Measurements from ENCODE around the gene MED25. TPM values are rescaled to one million over a fixed set of nuclear protein-coding genes. Genes with fewer than 3 reads are reported as not detected.

MED25 gene
- total RNA-seq, 1 donor from 2014 or later: 25.0 TPM

GRCh38 chr19:49884109-49884508 lies 66.0 kb downstream of the MED25 start:
- intact Hi-C loops (cut with DNase I): no loop called here
- no peak for DNase-seq (ENCODE audit: extremely low spot score in 2 of 2)
- Histone ChIP-seq H3K9me3 (no peaks in the 10 kb centered on the region), H3K4me1 (peaks cover 3% of the 10 kb centered on the region), H3K27ac (no peak overlapping the region), H3K4me3 (no peak overlapping the region), H3K36me3 (peaks cover 4 to 57% of the 10 kb centered on the region in 2 donors), H3K27me3 (no peaks in the 10 kb centered on the region)
- TF ChIP-seq POLR2A (IDR thresholded peaks at IDR 0.05): no peak
- TF ChIP-seq POLR2AphosphoS5 (IDR thresholded peaks at IDR 0.05; ENCODE audit: insufficient read depth in 1 of 2, low read depth in 1 of 2): no peak
- TF ChIP-seq CTCF (IDR thresholded peaks at IDR 0.05): no peak

DNA sequence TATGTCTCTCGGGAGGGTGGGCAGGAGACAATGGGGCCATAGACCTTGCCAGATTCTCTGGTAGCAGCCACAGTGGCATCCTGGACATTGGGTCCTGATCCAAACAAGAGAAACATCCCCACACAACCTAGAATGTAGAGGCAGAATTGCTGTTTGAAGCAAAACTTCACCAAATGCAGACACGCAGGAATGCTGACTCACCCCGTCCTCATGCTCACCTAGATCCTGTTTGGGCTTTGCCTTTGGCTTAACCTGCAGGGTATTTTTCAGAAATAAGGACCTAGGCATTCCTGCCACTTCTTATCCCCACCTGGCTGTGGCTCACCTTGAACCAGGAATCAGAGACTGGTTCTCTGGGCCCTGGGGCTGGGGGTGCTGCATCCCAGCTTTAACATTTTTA lies 66.7 kb downstream of the MED25 start:
- intact Hi-C loops (cut with DNase I): no loop called here
- no peak for DNase-seq (ENCODE audit: extremely low spot score in 2 of 2)
- H3K9me3 ChIP-seq: no peaks in the 10 kb centered on the region
- H3K4me3 ChIP-seq: no peak overlapping the region
- peaks cover 3% of the 10 kb centered on the region for H3K4me1 ChIP-seq
- TF ChIP-seq POLR2AphosphoS5 (IDR thresholded peaks at IDR 0.05; ENCODE audit: insufficient read depth in 1 of 2, low read depth in 1 of 2) (no peak), POLR2A (IDR thresholded peaks at IDR 0.05) (no peak), CTCF (IDR thresholded peaks at IDR 0.05) (no peak)
- peaks cover 4 to 54% of the 10 kb centered on the region in 2 donors for H3K36me3 ChIP-seq
- H3K27ac ChIP-seq: no peak overlapping the region
- no peaks in the 10 kb centered on the region for H3K27me3 ChIP-seq

Small RNAs within 50 kb of the gene (microRNA-seq; reads per million reads assigned to microRNA genes)
- gene MIR4749 (ENCODE audit: borderline number of aligned reads, borderline replicate concordance) (not detected), gene MIR6799 (ENCODE audit: borderline number of aligned reads, borderline replicate concordance) (not detected), gene MIR6800 (ENCODE audit: borderline number of aligned reads, borderline replicate concordance) (not detected)

Small RNAs within 50 kb of the gene (small RNA-seq; reads per million reads assigned to genes)
- not detected for gene MIR4749
- gene MIR6799: not detected

Other genes with a start within 250 kb of the MED25 start
- gene NOSIP, start 237.7 kb upstream of the MED25 start, total RNA-seq: 72.2 TPM
- 5.4 TPM for gene PRRG2, start 237.0 kb upstream of the MED25 start, total RNA-seq
- gene PRR12, start 227.1 kb upstream of the MED25 start, total RNA-seq: 15.5 TPM
- gene RRAS, start 178.1 kb upstream of the MED25 start, total RNA-seq: 112 TPM
- 20.4 TPM for gene SCAF1, start 176.1 kb upstream of the MED25 start, total RNA-seq
- gene IRF3, start 152.4 kb upstream of the MED25 start, total RNA-seq: 59.4 TPM
- 14.7 TPM for gene BCL2L12, start 152.4 kb upstream of the MED25 start, total RNA-seq
- gene PRMT1, start 141.0 kb upstream of the MED25 start, total RNA-seq: 156 TPM
- gene ADM5, start 128.7 kb upstream of the MED25 start, total RNA-seq: 2.7 TPM
- 12.3 TPM for gene CPT1C, start 127.2 kb upstream of the MED25 start, total RNA-seq
- gene TSKS, start 55.0 kb upstream of the MED25 start, total RNA-seq: 1.2 TPM
- gene AP2A1, start 51.3 kb upstream of the MED25 start, total RNA-seq: 80.8 TPM
- 11.5 TPM for gene FUZ, start 5.0 kb upstream of the MED25 start, total RNA-seq
- gene PTOV1, start 32.9 kb downstream of the MED25 start, total RNA-seq: 109 TPM
- gene PNKP, start 49.3 kb downstream of the MED25 start, total RNA-seq: 40.3 TPM
- 16.9 TPM for gene AKT1S1, start 59.1 kb downstream of the MED25 start, total RNA-seq
- 34.9 TPM for gene TBC1D17, start 59.4 kb downstream of the MED25 start, total RNA-seq
- not detected for gene IL4I1, start 78.6 kb downstream of the MED25 start, total RNA-seq
- gene ATF5, start 110.9 kb downstream of the MED25 start, total RNA-seq: 5.6 TPM
- 38.5 TPM for gene NUP62, start 111.2 kb downstream of the MED25 start, total RNA-seq
- 4.4 TPM for gene SIGLEC11, start 142.9 kb downstream of the MED25 start, total RNA-seq
- gene VRK3, start 207.1 kb downstream of the MED25 start, total RNA-seq: 34.9 TPM
- 11.5 TPM for gene ZNF473, start 207.7 kb downstream of the MED25 start, total RNA-seq

All from vagina (tissue), 2 donors.